MM.1S (cell line): ENCODE measurements around the gene ANKMY1.

Experiments used
- DNase-seq: peaks from one replicate; pipeline ENCODE4 v3.0.0-alpha.2; 2015
- H2AFZ ChIP-seq: fragments of 300-600 bp; sonication (generic); 2 replicates; pipeline ENCODE4 v1.6.0; 2016; ENCODE audit warnings: antibody characterized with exemption, low read length
- H3F3A ChIP-seq: fragments of 300-600 bp; sonication (generic); 2 replicates; pipeline ENCODE4 v1.6.1; 2016; ENCODE audit warnings: mild to moderate bottlenecking, antibody characterized with exemption, low read length, moderate library complexity, mixed read lengths; ENCODE audit not compliant: insufficient read depth
- H3K27ac ChIP-seq: fragments of 300-600 bp; sonication (generic); 2 replicates; pipeline ENCODE4 v1.5.1; 2016; ENCODE audit warnings: mild to moderate bottlenecking, low read length
- H3K27me3 ChIP-seq: fragments of 300-600 bp; sonication (generic); replicated peaks from 2 replicates; pipeline ENCODE4 v1.6.0; 2016; ENCODE audit warnings: low read length; ENCODE audit not compliant: insufficient read depth
- H3K36me3 ChIP-seq: fragments of 300-600 bp; sonication (generic); replicated peaks from 2 replicates; pipeline ENCODE4 v1.6.1; 2016; ENCODE audit warnings: mild to moderate bottlenecking, low read length, mixed read lengths; ENCODE audit not compliant: insufficient read depth
- H3K4me1 ChIP-seq: fragments of 300-600 bp; sonication (generic); 2 replicates; pipeline ENCODE4 v1.6.1; 2016; ENCODE audit warnings: low read length, mixed read lengths
- H3K4me2 ChIP-seq: fragments of 300-600 bp; sonication (generic); 2 replicates; pipeline ENCODE4 v1.6.0; 2016; ENCODE audit warnings: low read depth, low read length
- H3K4me3 ChIP-seq: fragments of 300-600 bp; sonication (generic); 2 replicates; pipeline ENCODE4 v1.5.1; 2016; ENCODE audit warnings: low read length, mixed read lengths
- H3K79me2 ChIP-seq: fragments of 300-600 bp; sonication (generic); 2 replicates; pipeline ENCODE4 v1.6.1; 2016; ENCODE audit warnings: mixed run types, low read length, mixed read lengths
- H3K9ac ChIP-seq: fragments of 300-600 bp; sonication (generic); 2 replicates; pipeline ENCODE4 v1.6.1; 2016; ENCODE audit warnings: low read length, mixed read lengths
- H3K9me2 ChIP-seq: fragments of 300-600 bp; sonication (generic); replicated peaks from 2 replicates; pipeline ENCODE4 v1.6.1; 2016; ENCODE audit warnings: mild to moderate bottlenecking, low read length, mixed read lengths; ENCODE audit not compliant: insufficient read depth
- H3K9me3 ChIP-seq: fragments of 300-600 bp; sonication (generic); replicated peaks from 2 replicates; pipeline ENCODE4 v1.6.1; 2016; ENCODE audit warnings: mild to moderate bottlenecking, low read length, mixed read lengths; ENCODE audit not compliant: insufficient read depth
- H4K20me1 ChIP-seq: fragments of 300-600 bp; sonication (generic); 2 replicates; pipeline ENCODE4 v1.6.1; 2016; ENCODE audit warnings: mild to moderate bottlenecking, low read length, moderate library complexity, mixed read lengths; ENCODE audit not compliant: insufficient read depth
- EZH2 ChIP-seq: fragments of 300-600 bp; sonication (generic); optimal IDR thresholded peaks from 2 replicates; pipeline ENCODE3; 2017; ENCODE audit warnings: low read depth, mild to moderate bottlenecking, antibody characterized with exemption, low read length, mixed read lengths
- EZH2phosphoT487 ChIP-seq: fragments of 300-600 bp; sonication (generic); IDR thresholded peaks from 2 replicates; pipeline ENCODE4 v1.6.1; 2018; ENCODE audit warnings: antibody characterized with exemption, low read length
- TF ChIP-seq, protein P1 (sequence below): fragments of 300-600 bp; sonication (generic); IDR thresholded peaks from 2 replicates; pipeline ENCODE4 v1.5.1; 2016; ENCODE audit warnings: antibody characterized with exemption, low read length, mixed read lengths

ANKMY1 gene

DNA sequence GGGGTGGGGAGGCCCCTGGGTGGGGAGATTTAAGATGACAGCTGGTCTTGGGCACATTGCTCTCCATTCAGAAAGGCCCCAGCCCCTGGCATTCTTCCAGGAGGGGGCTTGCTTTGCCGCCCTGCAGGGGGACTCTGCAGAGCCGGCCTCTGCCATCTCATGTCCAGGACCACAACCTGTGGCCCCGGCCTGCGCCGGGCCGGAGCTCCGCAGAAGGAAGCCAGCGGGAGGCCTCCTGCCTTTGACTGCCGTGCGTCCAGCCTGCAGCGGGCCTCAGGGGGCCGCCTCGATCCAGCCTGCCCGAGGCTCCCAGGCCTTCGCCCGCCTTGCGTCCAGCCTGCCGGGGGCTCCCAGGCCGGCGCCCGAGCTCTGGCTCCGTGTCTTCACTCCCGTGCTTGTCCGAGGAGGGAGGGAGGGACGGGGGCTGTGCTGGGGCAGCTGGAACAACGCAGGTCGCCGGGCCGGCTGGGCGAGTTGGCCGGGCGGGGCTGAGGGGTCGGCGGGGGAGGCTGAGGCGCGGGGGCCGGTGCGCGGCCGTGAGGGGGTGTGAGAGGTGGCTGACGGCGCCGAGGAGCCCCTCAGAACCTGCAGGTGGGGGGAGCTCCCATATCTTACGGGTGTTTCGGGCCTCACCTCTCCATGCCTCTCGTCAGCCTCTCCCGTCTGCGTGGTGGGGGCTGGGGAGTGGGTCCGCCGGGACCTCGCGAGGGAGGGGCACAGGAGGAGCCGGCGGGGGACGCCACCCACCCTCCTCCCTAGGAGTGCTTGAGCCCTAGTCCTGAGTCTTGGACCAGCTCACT is 101.9 kb downstream of the ANKMY1 start:
- no peaks in the 10 kb centered on the region for H3F3A ChIP-seq
- peaks cover 5% of the 10 kb centered on the region; the same call in 1 of the 2 replicates for H3K27me3 ChIP-seq
- H3K9me3 ChIP-seq = no peaks in the 10 kb centered on the region
- H3K4me2 ChIP-seq = no peak overlapping the region
- no peaks in the 10 kb centered on the region for H4K20me1 ChIP-seq
- H2AFZ ChIP-seq = no peak overlapping the region
- H3K79me2 ChIP-seq = no peaks in the 10 kb centered on the region
- TF ChIP-seq, protein P1, sequence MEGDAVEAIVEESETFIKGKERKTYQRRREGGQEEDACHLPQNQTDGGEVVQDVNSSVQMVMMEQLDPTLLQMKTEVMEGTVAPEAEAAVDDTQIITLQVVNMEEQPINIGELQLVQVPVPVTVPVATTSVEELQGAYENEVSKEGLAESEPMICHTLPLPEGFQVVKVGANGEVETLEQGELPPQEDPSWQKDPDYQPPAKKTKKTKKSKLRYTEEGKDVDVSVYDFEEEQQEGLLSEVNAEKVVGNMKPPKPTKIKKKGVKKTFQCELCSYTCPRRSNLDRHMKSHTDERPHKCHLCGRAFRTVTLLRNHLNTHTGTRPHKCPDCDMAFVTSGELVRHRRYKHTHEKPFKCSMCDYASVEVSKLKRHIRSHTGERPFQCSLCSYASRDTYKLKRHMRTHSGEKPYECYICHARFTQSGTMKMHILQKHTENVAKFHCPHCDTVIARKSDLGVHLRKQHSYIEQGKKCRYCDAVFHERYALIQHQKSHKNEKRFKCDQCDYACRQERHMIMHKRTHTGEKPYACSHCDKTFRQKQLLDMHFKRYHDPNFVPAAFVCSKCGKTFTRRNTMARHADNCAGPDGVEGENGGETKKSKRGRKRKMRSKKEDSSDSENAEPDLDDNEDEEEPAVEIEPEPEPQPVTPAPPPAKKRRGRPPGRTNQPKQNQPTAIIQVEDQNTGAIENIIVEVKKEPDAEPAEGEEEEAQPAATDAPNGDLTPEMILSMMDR = no peak
- TF ChIP-seq EZH2 (no peak), EZH2phosphoT487 (no peak)
- no peak overlapping the region for H3K9ac ChIP-seq
- DNase-seq = no peak
- H3K36me3 ChIP-seq = no peaks in the 10 kb centered on the region
- H3K4me3 ChIP-seq = no peak overlapping the region
- no peaks in the 10 kb centered on the region for H3K4me1 ChIP-seq
- no peaks in the 10 kb centered on the region for H3K9me2 ChIP-seq
- no peak overlapping the region for H3K27ac ChIP-seq

DNA sequence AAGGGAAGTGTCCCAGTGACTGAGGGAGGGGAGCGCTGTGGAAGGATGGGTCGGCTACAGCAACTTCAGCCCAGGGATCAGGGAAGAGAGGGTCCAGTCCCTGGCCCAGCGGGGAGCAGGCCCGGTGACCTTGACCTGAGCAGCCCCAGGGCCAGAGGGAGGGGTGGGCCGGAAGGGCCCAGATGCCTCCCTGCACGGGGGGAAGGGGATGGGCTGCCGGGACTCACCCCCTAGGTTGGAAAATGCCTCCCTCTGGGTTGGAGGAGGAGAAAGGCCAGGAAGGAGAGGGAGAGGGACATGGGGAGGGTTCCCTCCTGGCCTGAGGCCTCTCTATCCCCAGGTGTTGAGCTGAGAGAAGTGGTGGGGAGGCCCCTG is 102.5 kb downstream of the ANKMY1 start:
- Histone ChIP-seq H3K4me3 (no peak overlapping the region), H3K36me3 (no peaks in the 10 kb centered on the region), H3K9me3 (no peaks in the 10 kb centered on the region), H3K9ac (no peak overlapping the region), H3K4me1 (no peaks in the 10 kb centered on the region), H3K27ac (no peak overlapping the region), H3K9me2 (no peaks in the 10 kb centered on the region), H3K4me2 (no peak overlapping the region), H3K79me2 (no peaks in the 10 kb centered on the region), H4K20me1 (no peaks in the 10 kb centered on the region), H2AFZ (no peak overlapping the region), H3K27me3 (peaks cover 10% of the 10 kb centered on the region; the same call in 1 of the 2 replicates), H3F3A (no peaks in the 10 kb centered on the region)
- DNase-seq = no peak
- no peak for TF ChIP-seq EZH2

DNA sequence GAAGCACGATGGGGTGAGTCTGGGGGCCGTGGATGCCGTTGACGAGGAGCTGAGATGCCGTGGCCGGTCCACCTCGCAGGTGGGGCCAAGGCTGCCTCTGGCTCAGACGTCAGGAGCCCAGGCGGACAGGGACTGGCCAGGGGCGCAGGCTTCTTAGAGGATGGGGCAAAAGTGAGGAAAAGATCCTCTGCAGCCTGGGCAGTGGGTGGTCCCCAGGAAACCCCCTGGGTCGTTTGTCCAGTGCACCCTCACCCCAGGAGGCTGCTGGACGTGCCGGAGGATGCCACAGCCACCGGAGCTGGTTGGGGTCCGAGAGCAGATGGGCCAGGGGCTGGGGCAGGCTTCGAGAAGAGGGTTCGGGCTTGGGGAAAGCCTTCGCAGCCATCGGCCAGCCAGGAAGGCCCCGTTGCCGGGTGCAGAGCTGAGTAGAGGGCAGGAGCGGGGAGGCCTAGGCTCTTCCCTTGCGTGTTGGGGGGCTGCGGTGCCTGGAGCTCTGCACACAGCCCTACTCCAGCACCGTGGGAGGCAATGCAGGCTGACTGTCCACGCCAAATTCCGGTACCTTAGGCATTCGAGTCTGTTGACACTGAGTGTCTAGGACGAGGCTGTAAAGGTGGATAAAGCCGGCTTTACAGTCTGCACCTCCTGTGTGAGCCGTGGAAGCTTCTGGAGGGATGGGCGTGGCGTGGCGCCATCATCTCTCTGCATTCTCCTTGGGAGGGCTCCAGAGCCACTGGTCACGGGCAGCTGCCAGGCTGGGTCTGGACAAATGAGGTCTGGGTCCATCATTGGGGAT is 103.5 kb downstream of the ANKMY1 start:
- H3K9me2 ChIP-seq = no peaks in the 10 kb centered on the region
- H3K79me2 ChIP-seq = no peaks in the 10 kb centered on the region
- no peaks in the 10 kb centered on the region for H3K9me3 ChIP-seq
- no peaks in the 10 kb centered on the region for H3K36me3 ChIP-seq
- H3F3A ChIP-seq = no peaks in the 10 kb centered on the region
- no peak for DNase-seq
- no peak overlapping the region for H3K4me2 ChIP-seq
- no peaks in the 10 kb centered on the region for H3K4me1 ChIP-seq
- no peak for TF ChIP-seq EZH2phosphoT487
- H2AFZ ChIP-seq = no peak overlapping the region
- no peaks in the 10 kb centered on the region for H4K20me1 ChIP-seq
- H3K27ac ChIP-seq = no peak overlapping the region
- H3K4me3 ChIP-seq = no peak overlapping the region
- peaks cover 18% of the 10 kb centered on the region for H3K27me3 ChIP-seq
- H3K9ac ChIP-seq = no peak overlapping the region

DNA sequence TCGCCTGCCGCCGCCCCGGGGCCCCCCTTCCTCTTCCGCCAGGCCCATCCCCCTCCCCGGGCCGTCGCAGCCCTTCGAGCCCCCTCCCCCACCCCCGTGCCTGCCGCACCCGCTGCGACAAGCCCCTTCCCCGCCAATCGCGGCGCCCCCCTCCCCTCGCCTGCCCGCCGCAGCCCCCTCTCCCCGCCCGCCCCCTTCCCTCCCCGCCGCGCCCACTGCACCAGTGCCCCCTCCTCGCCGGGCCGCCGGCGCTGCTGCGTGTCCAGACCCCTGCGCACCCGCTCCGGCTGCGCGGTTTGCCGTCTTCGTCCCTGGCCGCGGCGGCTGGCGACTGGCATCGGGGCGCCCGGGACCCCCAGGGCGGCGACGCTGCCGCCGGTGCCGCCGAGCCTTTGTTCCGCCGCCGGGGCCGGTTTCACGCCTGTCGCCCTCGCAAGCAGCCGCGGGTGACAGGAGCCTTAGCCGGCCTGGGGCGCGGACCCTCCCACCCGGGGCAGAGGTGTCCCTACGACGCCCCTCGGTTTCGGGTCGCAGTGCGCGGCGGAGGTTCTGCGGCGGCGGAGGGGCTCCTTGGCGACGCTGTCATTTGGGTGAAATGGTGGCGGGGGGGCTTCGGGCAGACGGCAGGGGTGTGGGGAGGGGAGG is 104.2 kb downstream of the ANKMY1 start:
- TF ChIP-seq EZH2 (no peak), EZH2phosphoT487 (no peak)
- TF ChIP-seq, protein P1 = no peak
- Histone ChIP-seq H3K9ac (no peak overlapping the region), H3K36me3 (no peaks in the 10 kb centered on the region), H3K79me2 (no peaks in the 10 kb centered on the region), H3K27me3 (peaks cover 25% of the 10 kb centered on the region), H3K4me3 (no peak overlapping the region), H3K4me1 (no peaks in the 10 kb centered on the region), H3K4me2 (no peak overlapping the region), H3F3A (no peaks in the 10 kb centered on the region), H3K9me3 (no peaks in the 10 kb centered on the region), H4K20me1 (no peaks in the 10 kb centered on the region), H2AFZ (no peak overlapping the region), H3K27ac (no peak overlapping the region), H3K9me2 (no peaks in the 10 kb centered on the region)
- no peak for DNase-seq
